K562 treated with DMSO at 1 percent for 48 hours (cell line): ENCODE data around the gene CXCL3. TPM values are rescaled to one million over a fixed set of nuclear protein-coding genes. Genes with fewer than 3 reads are reported as not detected.

Experiments used
- total RNA-seq: library from RNA; unstranded; fragments of 300-600 nt; gene quantifications from 2 replicates; pipeline ENCODE4 v1.2.3, GENCODE V29; 2022; ENCODE audit warnings: low replicate concordance; ENCODE audit errors: extremely low read depth

The CXCL3 gene
- total RNA-seq = not detected in 2 replicates

DNA sequence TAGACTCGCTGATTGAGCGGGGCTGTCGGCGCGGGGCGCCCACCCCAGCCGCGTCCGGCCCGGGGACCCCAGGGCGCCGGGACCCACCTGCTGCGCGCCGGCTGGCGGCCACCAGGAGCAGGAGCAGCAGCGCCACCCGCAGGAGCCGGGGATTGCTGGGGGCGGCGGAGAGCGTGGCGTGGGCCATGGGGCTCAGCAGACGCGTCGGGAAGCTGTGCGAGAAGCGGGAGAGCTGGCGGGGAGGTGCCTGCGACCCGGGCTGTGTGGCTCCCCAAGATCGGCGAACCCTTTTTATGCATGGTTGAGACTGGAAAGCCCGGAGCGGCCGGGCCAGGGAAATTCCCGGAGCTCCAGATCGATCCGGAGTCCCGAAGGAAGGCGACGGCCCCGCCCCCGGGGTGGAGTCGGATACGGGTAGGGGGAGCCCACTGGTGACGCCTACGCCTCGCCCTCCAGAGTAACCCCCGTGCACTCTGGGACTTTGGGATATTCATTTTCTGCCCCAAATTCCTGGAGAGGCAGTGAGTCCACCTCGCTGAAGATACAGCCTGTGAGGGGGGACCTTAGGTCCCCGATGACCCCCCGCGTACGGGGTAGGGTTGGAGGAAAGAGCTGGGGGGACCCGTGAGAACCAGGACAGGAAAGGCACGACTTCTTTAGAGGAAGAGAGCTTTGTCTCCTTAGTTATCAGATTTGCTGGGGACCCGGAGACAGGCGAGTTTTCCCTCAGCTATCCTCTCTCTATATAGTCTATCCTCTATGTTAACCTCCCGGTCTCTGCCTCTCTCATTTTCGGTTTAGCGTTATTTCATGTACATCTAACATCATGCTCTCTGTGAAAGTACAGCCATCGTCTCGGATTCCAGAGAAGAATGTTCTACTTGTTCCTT is at the start of gene CXCL3:
Gene CXCL3, minus strand, starts transcription at position 265 of the 890 bp plus-strand sequence. Its CDS starts 78 bp downstream, at position 187.

GRCh38 chr4:73998040-73999011 is 40.2 kb downstream of the CXCL3 start, which contains the start of gene CXCL5:
Gene CXCL5 (minus strand): TSS chr4:73998677. CDS start chr4:73998581, 96 bp downstream.

DNA sequence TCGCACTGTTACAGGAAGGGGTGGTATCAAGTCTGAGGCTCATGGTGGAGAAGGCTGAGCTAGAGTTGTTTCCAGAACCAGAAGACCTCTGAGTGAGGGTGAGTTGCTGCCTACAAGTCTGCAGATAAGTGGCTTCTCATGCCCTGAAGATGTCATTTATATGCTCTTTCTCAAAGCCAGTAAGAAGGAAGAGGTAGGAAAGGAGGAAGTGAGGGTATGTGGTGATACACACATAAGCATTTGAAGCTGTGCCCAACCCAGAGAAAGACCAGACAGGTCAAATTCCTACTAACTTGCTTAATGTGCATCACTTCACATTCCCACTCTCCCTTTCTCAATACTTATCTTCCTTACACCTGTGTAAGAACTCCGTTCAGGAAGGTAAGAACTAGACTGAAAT is 50.4 kb downstream of the CXCL3 start, which contains the start of gene PPBP:
Gene PPBP, minus strand, starts transcription at position 130 of the 400 bp plus-strand sequence. Its CDS starts 87 bp downstream, at position 43.

Other genes starting within 250 kb of the CXCL3 start
- not detected in 2 replicates for gene CXCL6, start 202.0 kb downstream of the CXCL3 start, total RNA-seq
- not detected in 2 replicates for gene PF4V1, start 185.4 kb downstream of the CXCL3 start, total RNA-seq
- not detected in 2 replicates for gene CXCL1, start 169.3 kb downstream of the CXCL3 start, total RNA-seq
- gene PF4, start 56.7 kb downstream of the CXCL3 start, total RNA-seq = not detected in 2 replicates
- gene PPBP, start 50.5 kb downstream of the CXCL3 start, total RNA-seq = not detected in 2 replicates
- gene CXCL5, start 40.0 kb downstream of the CXCL3 start, total RNA-seq = not detected in 2 replicates
- gene CXCL2, start 60.5 kb upstream of the CXCL3 start, total RNA-seq = not detected in 2 replicates
- not detected in 2 replicates for gene MTHFD2L, start 119.4 kb upstream of the CXCL3 start, total RNA-seq